ENCODE data around the gene TEX2.

- no peak for TF ChIP-seq MAX (IDR thresholded peaks at IDR 0.05; ENCODE audit: low read depth)
- no peak for TF ChIP-seq CTCF (IDR thresholded peaks at IDR 0.05)
- TF ChIP-seq PBX3 (IDR thresholded peaks at IDR 0.05): no peak
- no peak for TF ChIP-seq TCF12 (IDR thresholded peaks at IDR 0.05)
- TF ChIP-seq GATA2 (CRISPR knock-in tag; IDR thresholded peaks at IDR 0.05): no peak
- no peak for TF ChIP-seq TAF1 (IDR thresholded peaks at IDR 0.05; ENCODE audit: borderline replicate concordance, low read depth, low read length)
- TF ChIP-seq CHD2 (IDR thresholded peaks at IDR 0.05; ENCODE audit: low read length, partially characterized antibody): no peak
- no peak for TF ChIP-seq ELF1 (IDR thresholded peaks at IDR 0.05)
- TF ChIP-seq RCOR1 (IDR thresholded peaks at IDR 0.05; ENCODE audit: low read length): no peak
- no peak for TF ChIP-seq SIN3A (IDR thresholded peaks at IDR 0.05; ENCODE audit: borderline replicate concordance, low read depth, low read length)
- no peak for TF ChIP-seq YY1 (IDR thresholded peaks at IDR 0.05; ENCODE audit: low read depth)
- no peak for TF ChIP-seq REST (IDR thresholded peaks at IDR 0.05; ENCODE audit: low read depth, low read length)
Observed at GRCh38 chr17:64176556-64176955, 86.5 kb downstream of the TEX2 start.
